GM10266 (cell line): Measurements from ENCODE around the gene HOATZ.

Experiments used
- DNase-seq: peaks from one replicate; pipeline ENCODE4 v3.0.0; 2012; ENCODE audit errors: extremely low spot score
- CTCF ChIP-seq: IDR thresholded peaks from 2 replicates; pipeline ENCODE4 v1.5.1; 2012; ENCODE audit warnings: mild to moderate bottlenecking, low read depth; ENCODE audit not compliant: control insufficient read depth, insufficient read depth; ENCODE audit errors: missing control alignments

Gene HOATZ

GRCh38 chr11:111574373-111575225, 60.0 kb downstream of the HOATZ start:
- DNase-seq, result no peak
- peak; percentile 27 for TF ChIP-seq CTCF

GRCh38 chr11:111575740-111576139, 61.2 kb downstream of the HOATZ start:
- no peak for DNase-seq
- no peak for TF ChIP-seq CTCF

GRCh38 chr11:111577821-111578220, 63.2 kb downstream of the HOATZ start:
- DNase-seq, result no peak

GRCh38 chr11:111581341-111581740, 66.8 kb downstream of the HOATZ start:
- no peak for TF ChIP-seq CTCF
- no peak for DNase-seq

More at GRCh38 chr11:111577821-111578220, 63.2 kb downstream of the HOATZ start:
- TF ChIP-seq CTCF, result no peak

- no peak for TF ChIP-seq CTCF
- no peak for DNase-seq
These were observed 67.6 kb downstream of the HOATZ start for GRCh38 chr11:111582163-111582562.

GRCh38 chr11:111582881-111583280, 68.3 kb downstream of the HOATZ start:
- no peak for DNase-seq
- no peak for TF ChIP-seq CTCF

- DNase-seq, result no peak
- TF ChIP-seq CTCF, result no peak
These were observed 70.8 kb downstream of the HOATZ start for GRCh38 chr11:111585371-111585770.
